HG03139 (cell line): ENCODE data around the gene PHKA2.

ENCODE experiments used
- ATAC-seq: cut with Tn5 transposase; IDR thresholded peaks from one replicate; pipeline ENCODE4 v1.9.1; 2021; ENCODE audit not compliant: unreplicated experiment

The PHKA2 gene

GRCh38 chrX:18890724-18891547 lies 93.0 kb downstream of the PHKA2 start:
- ATAC-seq = no peak

GRCh38 chrX:18890049-18890381 lies 93.9 kb downstream of the PHKA2 start:
- no peak for ATAC-seq

GRCh38 chrX:18889346-18890048 lies 94.4 kb downstream of the PHKA2 start:
- no peak for ATAC-seq

- no peak for ATAC-seq
These were observed 95.6 kb downstream of the PHKA2 start for GRCh38 chrX:18888281-18888680.

- ATAC-seq = no peak
These were observed 96.1 kb downstream of the PHKA2 start for GRCh38 chrX:18887825-18888212.

GRCh38 chrX:18887177-18887824 lies 96.6 kb downstream of the PHKA2 start:
- ATAC-seq = no peak

- ATAC-seq = peak; percentile 66
These were observed 97.4 kb downstream of the PHKA2 start for GRCh38 chrX:18886344-18887161.

GRCh38 chrX:18886005-18886343 lies 97.9 kb downstream of the PHKA2 start:
- peak; percentile 35 for ATAC-seq

GRCh38 chrX:18885328-18886004 lies 98.4 kb downstream of the PHKA2 start:
- ATAC-seq = no peak

- ATAC-seq = no peak
These were observed 99.0 kb downstream of the PHKA2 start for GRCh38 chrX:18884916-18885315.

- no peak for ATAC-seq
These were observed 99.8 kb downstream of the PHKA2 start for GRCh38 chrX:18883961-18884765.

- ATAC-seq = no peak
These were observed 100.5 kb downstream of the PHKA2 start for GRCh38 chrX:18883234-18883960.

- ATAC-seq = no peak
These were observed 104.8 kb downstream of the PHKA2 start for GRCh38 chrX:18879144-18879543.

GRCh38 chrX:18877469-18877868 lies 106.4 kb downstream of the PHKA2 start:
- no peak for ATAC-seq

GRCh38 chrX:18875256-18875878 lies 108.5 kb downstream of the PHKA2 start:
- ATAC-seq = no peak

GRCh38 chrX:18874560-18875255 lies 109.2 kb downstream of the PHKA2 start:
- no peak for ATAC-seq

GRCh38 chrX:18873836-18874235 lies 110.1 kb downstream of the PHKA2 start:
- no peak for ATAC-seq

- no peak for ATAC-seq
These were observed 110.6 kb downstream of the PHKA2 start for GRCh38 chrX:18873189-18873791.
